SK-N-SH (cell line): ENCODE data around the gene KCNK15.

Experiments used
- CTCF ChIP-seq: fragments of 200-600 bp; sonication (generic); IDR thresholded peaks from 2 replicates; pipeline ENCODE4 v1.6.1; 2017; ENCODE audit warnings: antibody characterized with exemption, mild to moderate bottlenecking, moderate library complexity
- EP300 ChIP-seq, 2 experiments: IDR thresholded peaks; 2 replicates each; pipeline versions ENCODE4 v1.4.0 to v1.6.1; 2012; ENCODE audit warnings: borderline replicate concordance in 1 of 2, low read depth in 1 of 2, low read length in 1 of 2
- FOXM1 ChIP-seq: IDR thresholded peaks from 2 replicates; pipeline ENCODE4 v1.4.0; 2012; ENCODE audit warnings: low read depth, mild to moderate bottlenecking
- SIN3A ChIP-seq: IDR thresholded peaks from 2 replicates; pipeline ENCODE4 v1.6.1; 2012; ENCODE audit warnings: low read depth, mild to moderate bottlenecking, low read length, moderate library complexity, borderline replicate concordance
- TEAD4 ChIP-seq: IDR thresholded peaks from 2 replicates; pipeline ENCODE4 v1.4.0; 2012; ENCODE audit warnings: mild to moderate bottlenecking, borderline replicate concordance; ENCODE audit not compliant: insufficient read depth
- TF ChIP-seq, protein P1 (sequence below): IDR thresholded peaks from 2 replicates; pipeline ENCODE4 v1.4.0; 2012; ENCODE audit warnings: low read depth
- TF ChIP-seq, protein P2 (sequence below): IDR thresholded peaks from 2 replicates; pipeline ENCODE4 v1.4.0; 2012; ENCODE audit warnings: low read depth, borderline replicate concordance
- TF ChIP-seq, protein P3 (sequence below): IDR thresholded peaks from 2 replicates; pipeline ENCODE4 v1.6.1; 2012; ENCODE audit warnings: mild to moderate bottlenecking, low read depth, low read length, moderate library complexity
- TF ChIP-seq, protein P4 (sequence below): IDR thresholded peaks from 2 replicates; pipeline ENCODE4 v1.4.0; 2012; ENCODE audit warnings: low read depth, borderline replicate concordance
- TF ChIP-seq, protein P5 (sequence below): fragments of 150-350 bp; IDR thresholded peaks from 2 replicates; pipeline ENCODE4 v1.6.1; 2017; ENCODE audit warnings: antibody characterized with exemption, low read length, low read depth, borderline replicate concordance

GRCh38 chr20:44723798-44724362 lies 21.8 kb upstream of the KCNK15 start:
- TF ChIP-seq CTCF (no peak), FOXM1 (no peak), EP300 (IDR thresholded peaks at IDR 0.05; ENCODE audit: borderline replicate concordance in 1 of 2, low read depth in 1 of 2, low read length in 1 of 2) (no peak), SIN3A (no peak), TEAD4 (no peak)
- TF ChIP-seq, protein P1, sequence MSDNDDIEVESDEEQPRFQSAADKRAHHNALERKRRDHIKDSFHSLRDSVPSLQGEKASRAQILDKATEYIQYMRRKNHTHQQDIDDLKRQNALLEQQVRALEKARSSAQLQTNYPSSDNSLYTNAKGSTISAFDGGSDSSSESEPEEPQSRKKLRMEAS = no peak
- TF ChIP-seq, protein P2, sequence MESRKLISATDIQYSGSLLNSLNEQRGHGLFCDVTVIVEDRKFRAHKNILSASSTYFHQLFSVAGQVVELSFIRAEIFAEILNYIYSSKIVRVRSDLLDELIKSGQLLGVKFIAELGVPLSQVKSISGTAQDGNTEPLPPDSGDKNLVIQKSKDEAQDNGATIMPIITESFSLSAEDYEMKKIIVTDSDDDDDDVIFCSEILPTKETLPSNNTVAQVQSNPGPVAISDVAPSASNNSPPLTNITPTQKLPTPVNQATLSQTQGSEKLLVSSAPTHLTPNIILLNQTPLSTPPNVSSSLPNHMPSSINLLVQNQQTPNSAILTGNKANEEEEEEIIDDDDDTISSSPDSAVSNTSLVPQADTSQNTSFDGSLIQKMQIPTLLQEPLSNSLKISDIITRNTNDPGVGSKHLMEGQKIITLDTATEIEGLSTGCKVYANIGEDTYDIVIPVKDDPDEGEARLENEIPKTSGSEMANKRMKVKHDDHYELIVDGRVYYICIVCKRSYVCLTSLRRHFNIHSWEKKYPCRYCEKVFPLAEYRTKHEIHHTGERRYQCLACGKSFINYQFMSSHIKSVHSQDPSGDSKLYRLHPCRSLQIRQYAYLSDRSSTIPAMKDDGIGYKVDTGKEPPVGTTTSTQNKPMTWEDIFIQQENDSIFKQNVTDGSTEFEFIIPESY = no peak
- TF ChIP-seq, protein P3, sequence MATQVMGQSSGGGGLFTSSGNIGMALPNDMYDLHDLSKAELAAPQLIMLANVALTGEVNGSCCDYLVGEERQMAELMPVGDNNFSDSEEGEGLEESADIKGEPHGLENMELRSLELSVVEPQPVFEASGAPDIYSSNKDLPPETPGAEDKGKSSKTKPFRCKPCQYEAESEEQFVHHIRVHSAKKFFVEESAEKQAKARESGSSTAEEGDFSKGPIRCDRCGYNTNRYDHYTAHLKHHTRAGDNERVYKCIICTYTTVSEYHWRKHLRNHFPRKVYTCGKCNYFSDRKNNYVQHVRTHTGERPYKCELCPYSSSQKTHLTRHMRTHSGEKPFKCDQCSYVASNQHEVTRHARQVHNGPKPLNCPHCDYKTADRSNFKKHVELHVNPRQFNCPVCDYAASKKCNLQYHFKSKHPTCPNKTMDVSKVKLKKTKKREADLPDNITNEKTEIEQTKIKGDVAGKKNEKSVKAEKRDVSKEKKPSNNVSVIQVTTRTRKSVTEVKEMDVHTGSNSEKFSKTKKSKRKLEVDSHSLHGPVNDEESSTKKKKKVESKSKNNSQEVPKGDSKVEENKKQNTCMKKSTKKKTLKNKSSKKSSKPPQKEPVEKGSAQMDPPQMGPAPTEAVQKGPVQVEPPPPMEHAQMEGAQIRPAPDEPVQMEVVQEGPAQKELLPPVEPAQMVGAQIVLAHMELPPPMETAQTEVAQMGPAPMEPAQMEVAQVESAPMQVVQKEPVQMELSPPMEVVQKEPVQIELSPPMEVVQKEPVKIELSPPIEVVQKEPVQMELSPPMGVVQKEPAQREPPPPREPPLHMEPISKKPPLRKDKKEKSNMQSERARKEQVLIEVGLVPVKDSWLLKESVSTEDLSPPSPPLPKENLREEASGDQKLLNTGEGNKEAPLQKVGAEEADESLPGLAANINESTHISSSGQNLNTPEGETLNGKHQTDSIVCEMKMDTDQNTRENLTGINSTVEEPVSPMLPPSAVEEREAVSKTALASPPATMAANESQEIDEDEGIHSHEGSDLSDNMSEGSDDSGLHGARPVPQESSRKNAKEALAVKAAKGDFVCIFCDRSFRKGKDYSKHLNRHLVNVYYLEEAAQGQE = no peak
- TF ChIP-seq, protein P4, sequence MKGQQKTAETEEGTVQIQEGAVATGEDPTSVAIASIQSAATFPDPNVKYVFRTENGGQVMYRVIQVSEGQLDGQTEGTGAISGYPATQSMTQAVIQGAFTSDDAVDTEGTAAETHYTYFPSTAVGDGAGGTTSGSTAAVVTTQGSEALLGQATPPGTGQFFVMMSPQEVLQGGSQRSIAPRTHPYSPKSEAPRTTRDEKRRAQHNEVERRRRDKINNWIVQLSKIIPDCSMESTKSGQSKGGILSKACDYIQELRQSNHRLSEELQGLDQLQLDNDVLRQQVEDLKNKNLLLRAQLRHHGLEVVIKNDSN = no peak
- TF ChIP-seq, protein P5, sequence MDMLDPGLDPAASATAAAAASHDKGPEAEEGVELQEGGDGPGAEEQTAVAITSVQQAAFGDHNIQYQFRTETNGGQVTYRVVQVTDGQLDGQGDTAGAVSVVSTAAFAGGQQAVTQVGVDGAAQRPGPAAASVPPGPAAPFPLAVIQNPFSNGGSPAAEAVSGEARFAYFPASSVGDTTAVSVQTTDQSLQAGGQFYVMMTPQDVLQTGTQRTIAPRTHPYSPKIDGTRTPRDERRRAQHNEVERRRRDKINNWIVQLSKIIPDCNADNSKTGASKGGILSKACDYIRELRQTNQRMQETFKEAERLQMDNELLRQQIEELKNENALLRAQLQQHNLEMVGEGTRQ = no peak
